HEK293 (cell line): ENCODE data around the gene SAPCD1.

Source experiments
- HOXA7 ChIP-seq: sonication (generic); formaldehyde crosslinking; IDR thresholded peaks from 2 replicates; pipeline ENCODE4 v1.8.1; 2022; ENCODE audit warnings: missing genetic modification reagents, borderline replicate concordance
- KLF1 ChIP-seq: fragments of 450-650 bp; formaldehyde crosslinking; IDR thresholded peaks from 2 replicates; pipeline ENCODE4 v1.5.1; 2016; ENCODE audit warnings: missing biosample characterization, missing genetic modification characterization
- KLF7 ChIP-seq: fragments of 450-650 bp; formaldehyde crosslinking; IDR thresholded peaks from 2 replicates; pipeline ENCODE4 v1.5.1; 2016; ENCODE audit warnings: missing biosample characterization, missing genetic modification characterization, borderline replicate concordance
- RBAK ChIP-seq: fragments of 450-650 bp; formaldehyde crosslinking; IDR thresholded peaks from 2 replicates; pipeline ENCODE4 v1.5.1; 2016; ENCODE audit warnings: missing biosample characterization, missing genetic modification characterization
- YY2 ChIP-seq: fragments of 450-650 bp; formaldehyde crosslinking; IDR thresholded peaks from 2 replicates; pipeline ENCODE4 v1.5.1; 2016; ENCODE audit warnings: missing biosample characterization, missing genetic modification characterization
- ZEB2 ChIP-seq: fragments of 450-650 bp; formaldehyde crosslinking; IDR thresholded peaks from 2 replicates; pipeline ENCODE4 v1.5.1; 2016; ENCODE audit warnings: missing biosample characterization, missing genetic modification characterization
- ZFP3 ChIP-seq: fragments of 450-650 bp; formaldehyde crosslinking; IDR thresholded peaks from 2 replicates; pipeline ENCODE4 v1.5.1; 2016; ENCODE audit warnings: low read depth, missing biosample characterization, missing genetic modification characterization
- ZNF138 ChIP-seq: fragments of 450-650 bp; formaldehyde crosslinking; IDR thresholded peaks from 2 replicates; pipeline ENCODE4 v1.5.1; 2016; ENCODE audit warnings: missing biosample characterization, missing genetic modification characterization, borderline replicate concordance
- ZNF146 ChIP-seq: fragments of 450-650 bp; formaldehyde crosslinking; IDR thresholded peaks from 2 replicates; pipeline ENCODE4 v1.5.1; 2016; ENCODE audit warnings: missing biosample characterization, missing genetic modification characterization
- ZNF221 ChIP-seq: fragments of 450-650 bp; formaldehyde crosslinking; IDR thresholded peaks from 2 replicates; pipeline ENCODE4 v1.5.1; 2017; ENCODE audit warnings: missing biosample characterization, missing genetic modification characterization, borderline replicate concordance
- ZNF239 ChIP-seq: fragments of 450-650 bp; formaldehyde crosslinking; IDR thresholded peaks from 2 replicates; pipeline ENCODE4 v1.5.1; 2016; ENCODE audit warnings: missing biosample characterization, missing genetic modification characterization
- ZNF266 ChIP-seq: fragments of 450-650 bp; formaldehyde crosslinking; IDR thresholded peaks from 2 replicates; pipeline ENCODE4 v1.5.1; 2016; ENCODE audit warnings: missing biosample characterization, missing genetic modification characterization, low read depth
- ZNF416 ChIP-seq: fragments of 450-650 bp; formaldehyde crosslinking; IDR thresholded peaks from 2 replicates; pipeline ENCODE4 v1.5.1; 2016; ENCODE audit warnings: missing biosample characterization, missing genetic modification characterization
- ZNF510 ChIP-seq: fragments of 450-650 bp; formaldehyde crosslinking; IDR thresholded peaks from 2 replicates; pipeline ENCODE4 v1.5.1; 2018; ENCODE audit warnings: mild to moderate bottlenecking, missing genetic modification characterization, missing biosample characterization; ENCODE audit not compliant: insufficient replicate concordance
- ZNF548 ChIP-seq: fragments of 450-650 bp; formaldehyde crosslinking; IDR thresholded peaks from 2 replicates; pipeline ENCODE4 v1.5.1; 2016; ENCODE audit warnings: missing biosample characterization, missing genetic modification characterization
- ZNF555 ChIP-seq: fragments of 450-650 bp; formaldehyde crosslinking; conservative IDR thresholded peaks from 2 replicates; pipeline ENCODE4 v1.5.1; 2017; ENCODE audit warnings: missing biosample characterization, mild to moderate bottlenecking, missing genetic modification characterization, inconsistent platforms
- ZNF571 ChIP-seq: fragments of 450-650 bp; formaldehyde crosslinking; IDR thresholded peaks from 2 replicates; pipeline ENCODE4 v1.5.0; 2017; ENCODE audit warnings: missing biosample characterization, missing genetic modification characterization
- ZNF626 ChIP-seq: fragments of 450-650 bp; sonication (Bioruptor Pico); formaldehyde crosslinking; IDR thresholded peaks from 2 replicates; pipeline ENCODE4 v1.5.1; 2018; ENCODE audit warnings: missing biosample characterization, missing genetic modification characterization, inconsistent platforms
- ZNF658 ChIP-seq: fragments of 450-650 bp; formaldehyde crosslinking; IDR thresholded peaks from 2 replicates; pipeline ENCODE4; 2016; ENCODE audit warnings: missing biosample characterization, missing genetic modification characterization
- ZNF747 ChIP-seq: fragments of 450-650 bp; formaldehyde crosslinking; IDR thresholded peaks from 2 replicates; pipeline ENCODE4 v1.5.1; 2016; ENCODE audit warnings: missing biosample characterization, missing genetic modification characterization
- ZNF768 ChIP-seq: fragments of 450-650 bp; formaldehyde crosslinking; IDR thresholded peaks from 2 replicates; pipeline ENCODE4 v1.5.1; 2018; ENCODE audit warnings: missing biosample characterization, mild to moderate bottlenecking, missing genetic modification characterization
- ZNF776 ChIP-seq: fragments of 450-650 bp; formaldehyde crosslinking; IDR thresholded peaks from 2 replicates; pipeline ENCODE4 v1.5.0; 2017; ENCODE audit warnings: missing biosample characterization, missing genetic modification characterization, borderline replicate concordance
- TF ChIP-seq, protein P1 (sequence below): fragments of 450-650 bp; formaldehyde crosslinking; IDR thresholded peaks from 2 replicates; pipeline ENCODE4 v1.5.1; 2017; ENCODE audit warnings: missing biosample characterization, missing genetic modification characterization
- TF ChIP-seq, protein P2 (sequence below): fragments of 450-650 bp; formaldehyde crosslinking; IDR thresholded peaks from 2 replicates; pipeline ENCODE4 v1.5.1; 2016; ENCODE audit warnings: missing biosample characterization, missing genetic modification characterization, borderline replicate concordance
- TF ChIP-seq, protein P3 (sequence below): fragments of 450-650 bp; formaldehyde crosslinking; IDR thresholded peaks from 2 replicates; pipeline ENCODE4 v1.5.1; 2016; ENCODE audit warnings: missing biosample characterization, missing genetic modification characterization
- TF ChIP-seq, protein P4 (sequence below): fragments of 450-650 bp; formaldehyde crosslinking; IDR thresholded peaks from 2 replicates; pipeline ENCODE4 v1.5.1; 2017; ENCODE audit warnings: missing biosample characterization, mild to moderate bottlenecking, missing genetic modification characterization, moderate library complexity

SAPCD1 gene

DNA sequence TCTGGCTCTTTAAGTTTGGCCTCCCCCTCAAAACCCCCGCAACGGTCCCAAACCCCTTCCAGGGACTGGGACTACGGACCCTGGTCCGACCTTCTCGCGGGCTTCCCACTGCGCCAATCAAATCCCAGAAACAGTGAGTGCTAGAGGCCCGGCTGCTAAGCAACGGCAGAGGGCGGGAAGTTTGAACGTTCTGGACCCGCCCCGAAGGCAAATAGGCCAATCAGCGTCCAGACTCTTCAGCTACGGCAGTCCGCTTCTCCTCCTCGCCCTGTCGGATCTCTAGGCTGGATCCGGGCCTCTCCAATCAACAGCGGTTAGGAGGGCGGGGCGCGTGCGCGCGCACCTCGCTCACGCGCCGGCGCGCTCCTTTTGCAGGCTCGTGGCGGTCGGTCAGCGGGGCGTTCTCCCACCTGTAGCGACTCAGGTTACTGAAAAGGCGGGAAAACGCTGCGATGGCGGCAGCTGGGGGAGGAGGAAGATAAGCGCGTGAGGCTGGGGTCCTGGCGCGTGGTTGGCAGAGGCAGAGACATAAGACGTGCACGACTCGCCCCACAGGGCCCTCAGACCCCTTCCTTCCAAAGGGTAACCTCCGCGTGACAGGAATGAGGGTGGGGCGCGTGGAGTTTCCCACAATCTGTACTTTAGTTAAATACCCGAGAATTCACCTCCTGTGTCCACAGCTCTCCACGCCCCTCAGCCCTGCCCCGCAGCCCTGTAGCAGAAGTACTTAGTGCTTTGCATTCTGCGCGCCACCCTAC lies 22.6 kb upstream of the SAPCD1 start, which contains the start of gene MSH5 (continued):
- TF ChIP-seq ZNF510 (tag by site-specific recombination) = no peak
- TF ChIP-seq ZNF768 (tag by site-specific recombination) = no peak
- no peak for TF ChIP-seq ZNF747 (tag by site-specific recombination)
- no peak for TF ChIP-seq ZNF239
- TF ChIP-seq, protein P1, sequence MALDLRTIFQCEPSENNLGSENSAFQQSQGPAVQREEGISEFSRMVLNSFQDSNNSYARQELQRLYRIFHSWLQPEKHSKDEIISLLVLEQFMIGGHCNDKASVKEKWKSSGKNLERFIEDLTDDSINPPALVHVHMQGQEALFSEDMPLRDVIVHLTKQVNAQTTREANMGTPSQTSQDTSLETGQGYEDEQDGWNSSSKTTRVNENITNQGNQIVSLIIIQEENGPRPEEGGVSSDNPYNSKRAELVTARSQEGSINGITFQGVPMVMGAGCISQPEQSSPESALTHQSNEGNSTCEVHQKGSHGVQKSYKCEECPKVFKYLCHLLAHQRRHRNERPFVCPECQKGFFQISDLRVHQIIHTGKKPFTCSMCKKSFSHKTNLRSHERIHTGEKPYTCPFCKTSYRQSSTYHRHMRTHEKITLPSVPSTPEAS (tag by site-specific recombination) = peak; percentile 51; the same call in 1 of the 2 replicates
- TF ChIP-seq ZNF658 (tag by site-specific recombination) = no peak
- TF ChIP-seq KLF7 (tag by site-specific recombination) = peak; percentile 97
- peak; percentile 90 for TF ChIP-seq YY2 (tag by site-specific recombination)
- TF ChIP-seq, protein P2, sequence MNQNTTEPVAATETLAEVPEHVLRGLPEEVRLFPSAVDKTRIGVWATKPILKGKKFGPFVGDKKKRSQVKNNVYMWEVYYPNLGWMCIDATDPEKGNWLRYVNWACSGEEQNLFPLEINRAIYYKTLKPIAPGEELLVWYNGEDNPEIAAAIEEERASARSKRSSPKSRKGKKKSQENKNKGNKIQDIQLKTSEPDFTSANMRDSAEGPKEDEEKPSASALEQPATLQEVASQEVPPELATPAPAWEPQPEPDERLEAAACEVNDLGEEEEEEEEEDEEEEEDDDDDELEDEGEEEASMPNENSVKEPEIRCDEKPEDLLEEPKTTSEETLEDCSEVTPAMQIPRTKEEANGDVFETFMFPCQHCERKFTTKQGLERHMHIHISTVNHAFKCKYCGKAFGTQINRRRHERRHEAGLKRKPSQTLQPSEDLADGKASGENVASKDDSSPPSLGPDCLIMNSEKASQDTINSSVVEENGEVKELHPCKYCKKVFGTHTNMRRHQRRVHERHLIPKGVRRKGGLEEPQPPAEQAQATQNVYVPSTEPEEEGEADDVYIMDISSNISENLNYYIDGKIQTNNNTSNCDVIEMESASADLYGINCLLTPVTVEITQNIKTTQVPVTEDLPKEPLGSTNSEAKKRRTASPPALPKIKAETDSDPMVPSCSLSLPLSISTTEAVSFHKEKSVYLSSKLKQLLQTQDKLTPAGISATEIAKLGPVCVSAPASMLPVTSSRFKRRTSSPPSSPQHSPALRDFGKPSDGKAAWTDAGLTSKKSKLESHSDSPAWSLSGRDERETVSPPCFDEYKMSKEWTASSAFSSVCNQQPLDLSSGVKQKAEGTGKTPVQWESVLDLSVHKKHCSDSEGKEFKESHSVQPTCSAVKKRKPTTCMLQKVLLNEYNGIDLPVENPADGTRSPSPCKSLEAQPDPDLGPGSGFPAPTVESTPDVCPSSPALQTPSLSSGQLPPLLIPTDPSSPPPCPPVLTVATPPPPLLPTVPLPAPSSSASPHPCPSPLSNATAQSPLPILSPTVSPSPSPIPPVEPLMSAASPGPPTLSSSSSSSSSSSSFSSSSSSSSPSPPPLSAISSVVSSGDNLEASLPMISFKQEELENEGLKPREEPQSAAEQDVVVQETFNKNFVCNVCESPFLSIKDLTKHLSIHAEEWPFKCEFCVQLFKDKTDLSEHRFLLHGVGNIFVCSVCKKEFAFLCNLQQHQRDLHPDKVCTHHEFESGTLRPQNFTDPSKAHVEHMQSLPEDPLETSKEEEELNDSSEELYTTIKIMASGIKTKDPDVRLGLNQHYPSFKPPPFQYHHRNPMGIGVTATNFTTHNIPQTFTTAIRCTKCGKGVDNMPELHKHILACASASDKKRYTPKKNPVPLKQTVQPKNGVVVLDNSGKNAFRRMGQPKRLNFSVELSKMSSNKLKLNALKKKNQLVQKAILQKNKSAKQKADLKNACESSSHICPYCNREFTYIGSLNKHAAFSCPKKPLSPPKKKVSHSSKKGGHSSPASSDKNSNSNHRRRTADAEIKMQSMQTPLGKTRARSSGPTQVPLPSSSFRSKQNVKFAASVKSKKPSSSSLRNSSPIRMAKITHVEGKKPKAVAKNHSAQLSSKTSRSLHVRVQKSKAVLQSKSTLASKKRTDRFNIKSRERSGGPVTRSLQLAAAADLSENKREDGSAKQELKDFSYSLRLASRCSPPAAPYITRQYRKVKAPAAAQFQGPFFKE (tag by site-specific recombination) = no peak
- TF ChIP-seq ZNF266 (tag by site-specific recombination) = no peak
- TF ChIP-seq ZNF626 = no peak
- TF ChIP-seq HOXA7 (CRISPR knock-in tag) = no peak
- TF ChIP-seq ZNF555 (tag by site-specific recombination) = no peak
- TF ChIP-seq ZNF548 (tag by site-specific recombination) = no peak
- TF ChIP-seq ZNF221 (tag by site-specific recombination) = no peak
- peak; percentile 96 for TF ChIP-seq ZEB2
- no peak for TF ChIP-seq ZNF571 (tag by site-specific recombination)
- no peak for TF ChIP-seq ZNF776 (tag by site-specific recombination)
- TF ChIP-seq ZNF416 (tag by site-specific recombination) = no peak
- TF ChIP-seq KLF1 (tag by site-specific recombination) = peak; percentile 98
- TF ChIP-seq, protein P3, sequence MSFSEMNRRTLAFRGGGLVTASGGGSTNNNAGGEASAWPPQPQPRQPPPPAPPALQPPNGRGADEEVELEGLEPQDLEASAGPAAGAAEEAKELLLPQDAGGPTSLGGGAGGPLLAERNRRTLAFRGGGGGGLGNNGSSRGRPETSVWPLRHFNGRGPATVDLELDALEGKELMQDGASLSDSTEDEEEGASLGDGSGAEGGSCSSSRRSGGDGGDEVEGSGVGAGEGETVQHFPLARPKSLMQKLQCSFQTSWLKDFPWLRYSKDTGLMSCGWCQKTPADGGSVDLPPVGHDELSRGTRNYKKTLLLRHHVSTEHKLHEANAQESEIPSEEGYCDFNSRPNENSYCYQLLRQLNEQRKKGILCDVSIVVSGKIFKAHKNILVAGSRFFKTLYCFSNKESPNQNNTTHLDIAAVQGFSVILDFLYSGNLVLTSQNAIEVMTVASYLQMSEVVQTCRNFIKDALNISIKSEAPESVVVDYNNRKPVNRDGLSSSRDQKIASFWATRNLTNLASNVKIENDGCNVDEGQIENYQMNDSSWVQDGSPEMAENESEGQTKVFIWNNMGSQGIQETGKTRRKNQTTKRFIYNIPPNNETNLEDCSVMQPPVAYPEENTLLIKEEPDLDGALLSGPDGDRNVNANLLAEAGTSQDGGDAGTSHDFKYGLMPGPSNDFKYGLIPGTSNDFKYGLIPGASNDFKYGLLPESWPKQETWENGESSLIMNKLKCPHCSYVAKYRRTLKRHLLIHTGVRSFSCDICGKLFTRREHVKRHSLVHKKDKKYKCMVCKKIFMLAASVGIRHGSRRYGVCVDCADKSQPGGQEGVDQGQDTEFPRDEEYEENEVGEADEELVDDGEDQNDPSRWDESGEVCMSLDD (tag by site-specific recombination) = peak; percentile 84
- no peak for TF ChIP-seq ZNF138 (tag by site-specific recombination)
- no peak for TF ChIP-seq RBAK
- TF ChIP-seq ZFP3 = no peak
- TF ChIP-seq, protein P4, sequence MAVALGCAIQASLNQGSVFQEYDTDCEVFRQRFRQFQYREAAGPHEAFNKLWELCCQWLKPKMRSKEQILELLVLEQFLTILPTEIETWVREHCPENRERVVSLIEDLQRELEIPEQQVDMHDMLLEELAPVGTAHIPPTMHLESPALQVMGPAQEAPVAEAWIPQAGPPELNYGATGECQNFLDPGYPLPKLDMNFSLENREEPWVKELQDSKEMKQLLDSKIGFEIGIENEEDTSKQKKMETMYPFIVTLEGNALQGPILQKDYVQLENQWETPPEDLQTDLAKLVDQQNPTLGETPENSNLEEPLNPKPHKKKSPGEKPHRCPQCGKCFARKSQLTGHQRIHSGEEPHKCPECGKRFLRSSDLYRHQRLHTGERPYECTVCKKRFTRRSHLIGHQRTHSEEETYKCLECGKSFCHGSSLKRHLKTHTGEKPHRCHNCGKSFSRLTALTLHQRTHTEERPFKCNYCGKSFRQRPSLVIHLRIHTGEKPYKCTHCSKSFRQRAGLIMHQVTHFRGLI (tag by site-specific recombination) = peak; percentile 53; the same call in 1 of the 2 replicates
- no peak for TF ChIP-seq ZNF146 (tag by site-specific recombination)
